Measurements from ENCODE around the gene NPFFR1.
"Not testable (repeated sequence)": the region's sequence is repeated elsewhere in the genome, so short reads cannot be mapped to it uniquely, and the experiment has no call there.

The NPFFR1 gene

GRCh38 chr10:70255329-70256299 is 28.2 kb downstream of the NPFFR1 start:
- DNase-seq = no peak

GRCh38 chr10:70254778-70255328 is 29.0 kb downstream of the NPFFR1 start:
- no peak for DNase-seq

- DNase-seq = no peak
Observed at GRCh38 chr10:70253878-70254765, 29.7 kb downstream of the NPFFR1 start.

- DNase-seq = no peak
Observed at GRCh38 chr10:70250961-70251680, 32.7 kb downstream of the NPFFR1 start.

- DNase-seq = no peak
Observed at GRCh38 chr10:70247360-70247759, 36.4 kb downstream of the NPFFR1 start.

- DNase-seq = no peak
Observed at GRCh38 chr10:70241081-70241480, 42.7 kb downstream of the NPFFR1 start.

GRCh38 chr10:70239986-70240385 is 43.8 kb downstream of the NPFFR1 start:
- DNase-seq = not testable (repeated sequence)

- DNase-seq = not testable (repeated sequence)
Observed at GRCh38 chr10:70239077-70239976, 44.5 kb downstream of the NPFFR1 start.

- DNase-seq = not testable (repeated sequence)
Observed at GRCh38 chr10:70237958-70238536, 45.8 kb downstream of the NPFFR1 start.

- DNase-seq = no peak
Observed at GRCh38 chr10:70234668-70235447, 48.9 kb downstream of the NPFFR1 start.

- no peak for DNase-seq
Observed at GRCh38 chr10:70233939-70234300, 49.9 kb downstream of the NPFFR1 start.

GRCh38 chr10:70233109-70233938 is 50.5 kb downstream of the NPFFR1 start, which contains the start of gene PPA1:
Gene PPA1 (minus strand): TSS chr10:70233429. CDS start chr10:70233327, 102 bp downstream.
- DNase-seq = peak; percentile 99

- peak; percentile 10 to 13 for DNase-seq
Observed at GRCh38 chr10:70232859-70233108, 51.0 kb downstream of the NPFFR1 start.

GRCh38 chr10:70232155-70232858 is 51.5 kb downstream of the NPFFR1 start:
- DNase-seq = peak; percentile 42 to 44

- no peak for DNase-seq
Observed at GRCh38 chr10:70228491-70228890, 55.3 kb downstream of the NPFFR1 start.

GRCh38 chr10:70227548-70228320 is 56.1 kb downstream of the NPFFR1 start:
- DNase-seq = no peak

GRCh38 chr10:70223728-70224127 is 60.1 kb downstream of the NPFFR1 start:
- no peak for DNase-seq

All from activated CD4-positive, alpha-beta T cell treated with anti-CD3 and anti-CD28 coated beads, Interleukin-2, amount 50 U/mL, for 4 hours (primary cell).